Peyer's patch (tissue), 4 donors: ENCODE data around the gene SLC6A18. TPM values are rescaled to one million over a fixed set of nuclear protein-coding genes. Genes with fewer than 3 reads are reported as not detected.
"Not testable (repeated sequence)": the region's sequence is repeated elsewhere in the genome, so short reads cannot be mapped to it uniquely, and the experiment has no call there.

ENCODE experiments used
- DNase-seq, 3 donors: peaks; one replicate each; pipeline ENCODE4 v3.0.0-alpha.2; 2017 to 2019
- H3K27ac ChIP-seq, 4 donors: fragments of 200-600 bp; sonication (generic); one replicate each; pipeline ENCODE4 v1.5.1; 2016 to 2019
- H3K27me3 ChIP-seq, 2 donors: fragments of 200-600 bp; sonication (generic); one replicate each; pipeline ENCODE4 v1.5.1; 2019
- H3K36me3 ChIP-seq, 3 donors: fragments of 200-600 bp; sonication (generic); one replicate each; pipeline ENCODE4 v1.5.1; 2016 to 2019
- H3K4me1 ChIP-seq, 4 donors: fragments of 200-600 bp; sonication (generic); one replicate each; pipeline ENCODE4 v1.5.1; 2016 to 2019
- H3K4me3 ChIP-seq, 4 donors: fragments of 200-600 bp; sonication (generic); 1 replicate in 3 of 4; 2 replicates in 1 of 4; pipeline ENCODE4 v1.5.1; 2016 to 2019; ENCODE audit warnings: mild to moderate bottlenecking in 1 of 4
- H3K9me3 ChIP-seq, 4 donors: fragments of 200-600 bp; sonication (generic); one replicate each; pipeline ENCODE4 v1.5.1; 2016 to 2019; ENCODE audit warnings: mild to moderate bottlenecking in 1 of 4
- POLR2A ChIP-seq, 2 donors: fragments of 450-650 bp; IDR thresholded peaks; one replicate each; pipeline ENCODE4 v1.5.1; 2017; ENCODE audit warnings: antibody characterized with exemption in 2 of 2, mild to moderate bottlenecking in 2 of 2, moderate library complexity in 2 of 2
- total RNA-seq, 4 donors: library from RNA; depleted of rRNA; stranded (reverse); fragments of >200 nt; gene quantifications; one replicate each; pipeline ENCODE4 v1.1.0, GENCODE V29; 2016
- TF ChIP-seq, protein P1 (sequence below), 6 experiments: fragments of 450-650 bp in 4 of 6; fragments of 200-600 bp in 2 of 6; sonication (generic) in 1 of 6; IDR thresholded peaks; one replicate each; pipeline ENCODE4 v1.5.1; 2017 to 2019; ENCODE audit warnings: antibody characterized with exemption in 6 of 6, mild to moderate bottlenecking in 3 of 6, moderate library complexity in 1 of 6

SLC6A18 gene
- total RNA-seq, 4 donors from 2014 or later, result 0.53 to 0.95 TPM; not detected in 2

DNA sequence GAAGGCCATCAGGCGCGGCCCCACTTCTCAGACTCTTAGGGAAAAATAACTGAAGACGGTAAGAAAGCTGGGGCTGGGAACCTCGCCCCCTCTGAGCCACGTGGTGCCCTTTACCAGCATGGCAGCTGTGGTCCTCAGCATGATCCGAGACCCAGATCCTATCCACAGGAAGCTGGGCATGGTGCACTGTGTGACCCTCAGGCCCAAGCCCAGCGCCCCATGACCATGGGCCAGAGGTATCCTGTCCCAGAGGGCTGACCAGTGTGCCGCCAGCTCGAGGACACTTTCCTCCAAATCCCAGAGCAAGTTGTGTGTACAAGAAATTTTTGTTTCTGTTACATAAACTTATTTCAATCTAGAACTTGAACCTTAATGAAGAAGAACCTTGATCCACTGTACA is 41.6 kb downstream of the SLC6A18 start:
- Histone ChIP-seq H3K9me3 (no peaks in the 10 kb centered on the region), H3K27me3 (no peaks in the 10 kb centered on the region), H3K36me3 (no peaks in the 10 kb centered on the region), H3K4me1 (no peaks in the 10 kb centered on the region), H3K4me3 (no peak overlapping the region), H3K27ac (no peak overlapping the region)
- TF ChIP-seq, protein P1, sequence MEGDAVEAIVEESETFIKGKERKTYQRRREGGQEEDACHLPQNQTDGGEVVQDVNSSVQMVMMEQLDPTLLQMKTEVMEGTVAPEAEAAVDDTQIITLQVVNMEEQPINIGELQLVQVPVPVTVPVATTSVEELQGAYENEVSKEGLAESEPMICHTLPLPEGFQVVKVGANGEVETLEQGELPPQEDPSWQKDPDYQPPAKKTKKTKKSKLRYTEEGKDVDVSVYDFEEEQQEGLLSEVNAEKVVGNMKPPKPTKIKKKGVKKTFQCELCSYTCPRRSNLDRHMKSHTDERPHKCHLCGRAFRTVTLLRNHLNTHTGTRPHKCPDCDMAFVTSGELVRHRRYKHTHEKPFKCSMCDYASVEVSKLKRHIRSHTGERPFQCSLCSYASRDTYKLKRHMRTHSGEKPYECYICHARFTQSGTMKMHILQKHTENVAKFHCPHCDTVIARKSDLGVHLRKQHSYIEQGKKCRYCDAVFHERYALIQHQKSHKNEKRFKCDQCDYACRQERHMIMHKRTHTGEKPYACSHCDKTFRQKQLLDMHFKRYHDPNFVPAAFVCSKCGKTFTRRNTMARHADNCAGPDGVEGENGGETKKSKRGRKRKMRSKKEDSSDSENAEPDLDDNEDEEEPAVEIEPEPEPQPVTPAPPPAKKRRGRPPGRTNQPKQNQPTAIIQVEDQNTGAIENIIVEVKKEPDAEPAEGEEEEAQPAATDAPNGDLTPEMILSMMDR (IDR thresholded peaks at IDR 0.05), result no peak
- no peak for TF ChIP-seq POLR2A (IDR thresholded peaks at IDR 0.05)
- no peak for DNase-seq

DNA sequence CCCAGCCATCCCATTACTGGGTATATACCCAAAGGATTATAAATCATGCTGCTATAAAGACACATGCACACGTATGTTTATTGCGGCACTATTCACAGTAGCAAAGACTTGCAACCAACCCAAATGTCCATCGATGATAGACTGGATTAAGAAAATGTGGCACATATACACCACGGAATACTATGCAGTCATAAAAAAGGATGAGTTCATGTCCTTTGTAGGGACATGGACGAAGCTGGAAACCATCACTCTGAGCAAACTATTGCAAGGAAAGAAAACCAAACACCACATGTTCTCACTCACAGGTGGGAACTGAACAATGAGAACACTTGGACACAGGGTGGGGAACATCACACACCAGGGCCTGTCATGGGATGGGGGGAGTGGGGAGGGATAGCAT is 42.3 kb downstream of the SLC6A18 start:
- not testable (repeated sequence) for H3K27ac ChIP-seq, H3K36me3 ChIP-seq, H3K4me1 ChIP-seq, DNase-seq, H3K9me3 ChIP-seq, H3K4me3 ChIP-seq, H3K27me3 ChIP-seq

DNA sequence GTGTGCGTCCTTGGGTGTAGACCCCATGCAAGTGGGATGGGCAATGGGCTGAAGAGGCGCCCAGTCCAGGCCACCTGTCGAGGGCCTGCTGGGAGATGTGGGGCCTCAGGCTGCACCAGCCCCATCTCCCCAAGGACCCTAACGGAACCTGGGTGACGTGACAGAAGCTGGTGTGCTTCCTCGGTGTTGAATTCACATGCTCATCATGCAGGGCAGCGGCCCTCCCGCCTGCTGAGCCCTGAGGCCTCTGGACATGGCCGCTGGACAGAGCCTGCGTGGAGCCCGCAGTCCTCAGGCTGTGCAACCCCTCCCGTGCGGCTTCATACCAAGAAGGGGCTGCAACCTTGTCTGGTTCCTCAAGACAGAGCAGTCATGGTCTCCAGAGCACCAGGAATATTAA is 42.9 kb downstream of the SLC6A18 start:
- no peaks in the 10 kb centered on the region for H3K36me3 ChIP-seq
- no peak overlapping the region for H3K27ac ChIP-seq
- H3K27me3 ChIP-seq, result no peaks in the 10 kb centered on the region
- no peak overlapping the region for H3K4me3 ChIP-seq
- DNase-seq, result no peak
- H3K9me3 ChIP-seq, result no peaks in the 10 kb centered on the region
- TF ChIP-seq POLR2A (IDR thresholded peaks at IDR 0.05), result no peak
- TF ChIP-seq, protein P1 (IDR thresholded peaks at IDR 0.05), result no peak
- H3K4me1 ChIP-seq, result no peaks in the 10 kb centered on the region

DNA sequence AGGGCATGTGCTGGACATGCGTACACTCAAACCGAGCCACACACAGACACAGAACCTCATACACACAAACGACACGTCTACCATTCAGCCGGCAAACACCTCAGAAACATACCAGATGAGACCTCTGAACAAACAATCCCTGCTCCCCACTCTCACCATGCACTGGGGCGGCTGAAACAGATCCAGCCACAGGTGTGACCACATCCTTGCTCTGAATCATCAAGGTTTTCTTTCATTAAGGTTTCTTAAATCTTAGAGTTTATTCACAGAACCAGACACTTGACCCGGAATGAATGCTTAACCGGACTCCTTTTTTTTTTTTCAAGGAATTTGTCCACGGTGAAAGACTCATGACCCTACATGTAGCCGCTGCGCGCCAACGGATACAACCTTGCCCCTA is 43.5 kb downstream of the SLC6A18 start:
- H3K27me3 ChIP-seq, result no peaks in the 10 kb centered on the region
- no peak overlapping the region for H3K27ac ChIP-seq
- no peaks in the 10 kb centered on the region for H3K9me3 ChIP-seq
- H3K4me3 ChIP-seq, result no peak overlapping the region
- no peaks in the 10 kb centered on the region for H3K36me3 ChIP-seq
- no peak for TF ChIP-seq POLR2A (IDR thresholded peaks at IDR 0.05)
- TF ChIP-seq, protein P1 (IDR thresholded peaks at IDR 0.05), result no peak
- no peak for DNase-seq
- H3K4me1 ChIP-seq, result no peaks in the 10 kb centered on the region

DNA sequence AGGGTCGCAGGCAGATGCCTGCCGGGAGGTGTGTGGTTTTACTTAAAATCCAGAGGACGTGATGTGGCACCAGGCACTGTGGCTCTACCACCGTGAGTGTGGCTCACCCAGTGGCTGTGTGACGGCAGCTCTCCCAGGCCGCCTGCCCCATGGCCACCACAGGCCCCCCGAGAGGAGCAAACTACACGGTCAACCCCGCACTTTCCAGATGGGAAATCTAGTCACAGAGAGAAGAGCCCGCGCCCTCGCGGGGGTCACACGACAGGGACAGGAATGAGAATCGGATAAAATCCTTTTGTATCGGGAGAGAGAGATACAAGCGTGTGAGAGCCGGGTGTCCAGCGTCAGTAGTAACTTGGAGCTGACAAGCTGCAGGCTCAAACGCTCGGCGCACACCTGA is 45.2 kb downstream of the SLC6A18 start:
- no peaks in the 10 kb centered on the region for H3K27me3 ChIP-seq

DNA sequence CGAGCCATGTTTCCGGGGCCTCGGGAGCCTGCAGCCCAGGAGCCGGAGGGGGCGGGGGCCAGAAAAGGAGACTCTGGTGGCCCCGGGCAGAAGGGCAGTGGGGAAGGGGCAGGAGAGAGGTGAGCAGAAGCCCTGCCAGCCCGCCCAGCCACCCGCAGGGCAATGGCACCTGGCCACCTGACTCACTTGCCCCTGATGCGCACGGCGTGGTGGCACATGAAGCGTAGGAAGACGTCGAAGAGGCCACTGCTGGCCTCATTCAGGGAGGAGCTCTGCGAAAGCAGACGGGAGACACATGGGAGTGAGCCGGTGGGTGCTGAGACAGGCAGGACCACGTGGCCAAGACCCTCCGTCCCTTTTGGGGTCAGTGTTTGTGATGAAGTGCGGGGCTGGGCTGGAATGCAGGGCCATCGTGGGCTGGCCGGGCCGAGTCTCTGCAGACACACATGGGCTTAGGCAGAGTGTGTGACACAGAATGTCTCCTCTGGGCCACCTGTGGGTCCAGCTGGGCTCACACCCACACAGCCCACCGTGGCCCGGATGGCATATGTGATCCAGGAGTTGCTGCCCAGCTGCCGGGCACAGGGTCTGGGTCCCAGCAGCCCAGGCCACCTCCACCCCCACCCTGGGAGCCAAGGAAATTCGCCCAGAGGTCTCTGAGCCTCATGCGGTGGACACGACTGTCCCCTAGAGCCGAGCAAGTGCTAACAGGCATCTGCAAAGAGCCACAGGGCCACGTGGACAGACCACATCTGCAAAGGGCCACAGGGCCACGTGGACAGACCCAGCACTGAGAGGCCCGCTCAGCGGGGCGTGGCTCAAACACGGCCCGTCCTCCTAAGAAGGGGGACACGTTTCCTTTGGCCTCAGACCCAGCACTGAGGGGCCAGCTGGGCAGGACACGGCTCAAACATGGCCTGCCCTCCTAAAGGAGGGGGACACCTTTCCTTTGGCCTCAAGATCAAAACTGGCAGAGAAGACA is 46.0 kb downstream of the SLC6A18 start:
- Histone ChIP-seq H3K4me3 (no peak overlapping the region), H3K36me3 (no peaks in the 10 kb centered on the region), H3K9me3 (no peaks in the 10 kb centered on the region), H3K27ac (no peak overlapping the region), H3K27me3 (no peaks in the 10 kb centered on the region), H3K4me1 (no peaks in the 10 kb centered on the region)
- DNase-seq, result no peak
- no peak for TF ChIP-seq POLR2A (IDR thresholded peaks at IDR 0.05)
- TF ChIP-seq, protein P1 (IDR thresholded peaks at IDR 0.05), result no peak

More for the DNA sequence above, 45.2 kb downstream of the SLC6A18 start:
- Histone ChIP-seq H3K4me3 (no peak overlapping the region), H3K4me1 (no peaks in the 10 kb centered on the region), H3K36me3 (no peaks in the 10 kb centered on the region), H3K27ac (no peak overlapping the region), H3K9me3 (no peaks in the 10 kb centered on the region)
- DNase-seq, result no peak
- no peak for TF ChIP-seq POLR2A (IDR thresholded peaks at IDR 0.05)
- TF ChIP-seq, protein P1 (IDR thresholded peaks at IDR 0.05), result no peak
